Activated naive CD4-positive, alpha-beta T cell treated with anti-CD3 and anti-CD28 coated beads, Interleukin-2, amount 50 U/mL, for 24 hours (primary cell): ENCODE results near the gene ORC4.

Experiments used
- H3K27ac Mint-ChIP-seq: one replicate; pipeline ENCODE4 v1.8.0; 2021; ENCODE audit warnings: mild to moderate bottlenecking, mixed read lengths
- H3K27me3 Mint-ChIP-seq: one replicate; pipeline ENCODE4 v1.8.0; 2021; ENCODE audit warnings: mixed read lengths
- H3K36me3 Mint-ChIP-seq: one replicate; pipeline ENCODE4 v1.8.0; 2021; ENCODE audit warnings: mixed read lengths
- H3K4me1 Mint-ChIP-seq: one replicate; pipeline ENCODE4 v1.8.0; 2021; ENCODE audit warnings: mixed read lengths
- H3K4me3 Mint-ChIP-seq: one replicate; pipeline ENCODE4 v1.8.0; 2021; ENCODE audit warnings: mild to moderate bottlenecking, mixed read lengths
- H3K9me3 Mint-ChIP-seq: one replicate; pipeline ENCODE4 v1.8.0; 2021; ENCODE audit warnings: mixed read lengths

ORC4 gene

GRCh38 chr2:148020111-148021058 lies at the start of gene ORC4:
ORC4 (minus strand) TSS chr2:148020737; CDS start chr2:147975958, 44,779 bp downstream.
- Mint-ChIP-seq H3K27me3 (no peaks in the 10 kb centered on the region), H3K4me3 (peak within 1 kb of the TSS; percentile 99), H3K27ac (peak within 1 kb of the TSS; percentile 96), H3K36me3 (peaks cover 1% of the 10 kb centered on the region), H3K4me1 (peaks cover 63% of the 10 kb centered on the region), H3K9me3 (no peaks in the 10 kb centered on the region)

GRCh38 chr2:148067801-148068200 lies 47.3 kb upstream of the ORC4 start:
- Mint-ChIP-seq H3K36me3 (peaks cover 6% of the 10 kb centered on the region), H3K4me3 (no peak overlapping the region), H3K27ac (no peak overlapping the region), H3K9me3 (peaks cover 5% of the 10 kb centered on the region), H3K27me3 (no peaks in the 10 kb centered on the region), H3K4me1 (peaks cover 9% of the 10 kb centered on the region)

- Mint-ChIP-seq H3K27ac (no peak overlapping the region), H3K4me3 (no peak overlapping the region), H3K4me1 (peaks cover 9% of the 10 kb centered on the region), H3K27me3 (no peaks in the 10 kb centered on the region), H3K36me3 (peaks cover 6% of the 10 kb centered on the region), H3K9me3 (peaks cover 5% of the 10 kb centered on the region)
These were observed 45.4 kb upstream of the ORC4 start for GRCh38 chr2:148065936-148066335.

DNA sequence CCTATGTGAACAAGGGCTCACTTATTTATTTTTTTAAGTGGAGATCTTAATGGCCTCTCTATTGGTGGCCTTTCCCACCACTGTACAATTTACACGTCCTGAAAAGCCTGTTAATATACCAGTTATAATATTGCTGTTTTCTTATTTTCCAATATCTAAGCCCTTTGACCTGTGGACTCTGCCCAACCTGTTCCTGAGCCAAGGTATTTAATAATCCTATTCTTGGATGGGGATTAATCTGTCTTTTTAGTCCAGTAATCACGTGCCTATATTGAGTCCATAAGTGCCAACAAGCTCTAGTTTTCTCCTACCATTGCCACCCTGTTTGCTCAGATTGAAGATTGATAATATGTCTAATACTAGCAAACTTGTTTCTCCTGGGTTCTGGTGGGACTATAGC lies 43.1 kb upstream of the ORC4 start:
- no peak overlapping the region for H3K27ac Mint-ChIP-seq
- H3K4me1 Mint-ChIP-seq, result peaks cover 4% of the 10 kb centered on the region
- H3K27me3 Mint-ChIP-seq, result no peaks in the 10 kb centered on the region
- H3K9me3 Mint-ChIP-seq, result peaks cover 5% of the 10 kb centered on the region
- no peak overlapping the region for H3K4me3 Mint-ChIP-seq
- peaks cover 3% of the 10 kb centered on the region for H3K36me3 Mint-ChIP-seq

DNA sequence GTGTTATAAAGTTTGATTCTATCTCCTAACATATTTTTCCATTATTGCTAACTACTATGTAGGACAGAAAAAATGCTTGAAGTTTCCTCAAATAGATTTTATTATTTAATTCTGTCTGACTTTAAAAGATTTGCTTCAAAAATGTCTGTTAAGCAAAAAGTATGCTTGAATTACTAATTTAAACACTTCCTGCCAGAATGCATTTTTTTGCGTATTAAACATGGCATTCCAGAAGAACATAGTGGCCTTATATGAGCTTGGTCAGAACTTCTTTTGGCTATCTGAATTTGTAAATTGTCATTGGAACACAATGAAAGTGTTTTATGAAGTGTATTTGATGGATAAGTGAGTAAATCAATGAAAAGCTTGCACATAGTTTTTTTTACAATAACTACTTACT lies 38.1 kb upstream of the ORC4 start:
- Mint-ChIP-seq H3K4me1 (peaks cover 7% of the 10 kb centered on the region), H3K27ac (no peak overlapping the region), H3K36me3 (peaks cover 7% of the 10 kb centered on the region), H3K4me3 (no peak overlapping the region), H3K27me3 (no peaks in the 10 kb centered on the region), H3K9me3 (no peaks in the 10 kb centered on the region)

- no peaks in the 10 kb centered on the region for H3K27me3 Mint-ChIP-seq
- no peak overlapping the region for H3K27ac Mint-ChIP-seq
- peaks cover 5% of the 10 kb centered on the region for H3K9me3 Mint-ChIP-seq
- H3K36me3 Mint-ChIP-seq, result peaks cover 8% of the 10 kb centered on the region
- no peak overlapping the region for H3K4me3 Mint-ChIP-seq
- peaks cover 58% of the 10 kb centered on the region for H3K4me1 Mint-ChIP-seq
These were observed 32.1 kb upstream of the ORC4 start for GRCh38 chr2:148052687-148053086.

- H3K27me3 Mint-ChIP-seq, result no peaks in the 10 kb centered on the region
- H3K4me1 Mint-ChIP-seq, result peaks cover 74% of the 10 kb centered on the region
- peaks cover 5% of the 10 kb centered on the region for H3K9me3 Mint-ChIP-seq
- H3K4me3 Mint-ChIP-seq, result no peak overlapping the region
- H3K27ac Mint-ChIP-seq, result no peak overlapping the region
- H3K36me3 Mint-ChIP-seq, result peaks cover 4% of the 10 kb centered on the region
These were observed 28.7 kb upstream of the ORC4 start for GRCh38 chr2:148049284-148049683.

- Mint-ChIP-seq H3K36me3 (peaks cover 4% of the 10 kb centered on the region), H3K4me3 (no peak overlapping the region), H3K4me1 (peaks cover 74% of the 10 kb centered on the region)
These were observed 28.1 kb upstream of the ORC4 start for GRCh38 chr2:148048475-148049221.

DNA sequence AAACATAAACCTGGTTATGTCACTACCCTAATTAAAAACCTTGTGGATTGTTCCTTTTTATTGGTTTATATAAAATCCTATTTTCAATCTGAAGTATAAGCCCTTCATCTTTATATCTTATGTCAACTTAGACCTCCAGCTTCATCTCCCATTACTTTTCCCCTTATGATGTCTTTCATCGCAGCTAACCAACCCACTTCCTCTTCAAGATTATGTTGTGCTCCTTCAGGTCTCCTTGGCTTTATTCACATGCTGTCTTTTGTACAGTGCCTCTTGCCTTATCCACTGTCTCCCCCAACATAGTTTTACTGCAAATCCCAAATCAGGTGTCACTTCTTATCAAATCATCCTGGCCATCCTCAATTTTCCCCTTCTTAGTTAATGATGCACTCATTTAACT lies 26.3 kb upstream of the ORC4 start:
- no peaks in the 10 kb centered on the region for H3K9me3 Mint-ChIP-seq
- no peaks in the 10 kb centered on the region for H3K27me3 Mint-ChIP-seq
- H3K4me1 Mint-ChIP-seq, result peaks cover 60% of the 10 kb centered on the region
- no peak overlapping the region for H3K4me3 Mint-ChIP-seq
- H3K36me3 Mint-ChIP-seq, result peaks cover 1% of the 10 kb centered on the region
- no peak overlapping the region for H3K27ac Mint-ChIP-seq

More at GRCh38 chr2:148048475-148049221, 28.1 kb upstream of the ORC4 start:
- peaks cover 5% of the 10 kb centered on the region for H3K9me3 Mint-ChIP-seq
- no peak overlapping the region for H3K27ac Mint-ChIP-seq
- H3K27me3 Mint-ChIP-seq, result no peaks in the 10 kb centered on the region

- Mint-ChIP-seq H3K36me3 (peaks cover 5% of the 10 kb centered on the region), H3K4me3 (no peak overlapping the region), H3K27me3 (no peaks in the 10 kb centered on the region), H3K9me3 (no peaks in the 10 kb centered on the region), H3K4me1 (peaks cover 38% of the 10 kb centered on the region), H3K27ac (no peak overlapping the region)
These were observed 23.8 kb upstream of the ORC4 start for GRCh38 chr2:148044322-148044721.

- Mint-ChIP-seq H3K36me3 (peaks cover 5% of the 10 kb centered on the region), H3K27me3 (no peaks in the 10 kb centered on the region), H3K9me3 (no peaks in the 10 kb centered on the region), H3K27ac (no peak overlapping the region), H3K4me3 (no peak overlapping the region), H3K4me1 (peaks cover 26% of the 10 kb centered on the region)
These were observed 21.7 kb upstream of the ORC4 start for GRCh38 chr2:148042219-148042618.

GRCh38 chr2:148039783-148040182 lies 19.2 kb upstream of the ORC4 start:
- no peak overlapping the region for H3K27ac Mint-ChIP-seq
- peaks cover 22% of the 10 kb centered on the region for H3K4me1 Mint-ChIP-seq
- H3K9me3 Mint-ChIP-seq, result no peaks in the 10 kb centered on the region
- peaks cover 8% of the 10 kb centered on the region for H3K36me3 Mint-ChIP-seq
- H3K4me3 Mint-ChIP-seq, result no peak overlapping the region
- H3K27me3 Mint-ChIP-seq, result no peaks in the 10 kb centered on the region

DNA sequence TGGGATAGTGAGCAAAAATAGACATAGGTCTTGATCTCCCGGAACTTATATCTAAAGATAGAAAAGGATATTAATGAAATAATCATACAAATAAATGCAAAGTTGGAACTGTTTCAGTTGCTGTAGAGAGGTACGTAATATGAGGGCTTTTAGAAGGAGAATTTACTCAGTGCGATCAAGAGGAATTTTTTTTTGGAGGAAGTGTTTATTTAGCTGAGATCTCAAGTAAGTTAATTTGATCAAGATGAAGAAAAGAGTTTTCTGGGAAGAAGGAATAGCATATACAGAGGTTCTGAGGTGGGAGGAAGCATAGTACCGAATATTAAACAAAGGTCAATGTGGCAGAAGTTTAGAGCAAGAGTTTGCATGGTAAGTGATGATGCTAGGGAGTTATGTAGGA lies 11.7 kb upstream of the ORC4 start:
- no peak overlapping the region for H3K27ac Mint-ChIP-seq
- peaks cover 3% of the 10 kb centered on the region for H3K36me3 Mint-ChIP-seq
- peaks cover 30% of the 10 kb centered on the region for H3K4me1 Mint-ChIP-seq
- H3K27me3 Mint-ChIP-seq, result no peaks in the 10 kb centered on the region
- H3K9me3 Mint-ChIP-seq, result no peaks in the 10 kb centered on the region
- H3K4me3 Mint-ChIP-seq, result no peak overlapping the region

DNA sequence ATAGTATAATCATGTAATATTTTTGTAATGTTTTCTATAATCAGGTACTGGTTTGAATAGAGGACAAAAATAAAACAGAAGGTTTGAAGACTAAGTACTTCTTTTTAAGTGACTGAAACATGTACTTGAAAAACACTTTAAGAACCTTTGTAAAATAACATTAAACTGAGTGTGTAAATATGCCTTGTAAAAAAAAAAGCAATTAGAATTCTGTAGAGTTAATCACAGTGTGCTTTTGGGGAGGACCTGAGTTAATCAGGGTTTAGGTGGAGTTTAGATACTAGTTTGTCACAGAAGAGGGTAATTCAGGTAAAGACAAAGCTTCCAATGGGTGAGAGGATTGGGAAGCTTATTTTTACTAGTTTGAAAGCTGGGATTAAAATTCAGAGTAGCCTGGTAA lies 10.6 kb upstream of the ORC4 start:
- Mint-ChIP-seq H3K4me1 (peaks cover 33% of the 10 kb centered on the region), H3K27ac (no peak overlapping the region), H3K9me3 (no peaks in the 10 kb centered on the region), H3K4me3 (no peak overlapping the region), H3K36me3 (peaks cover 3% of the 10 kb centered on the region), H3K27me3 (no peaks in the 10 kb centered on the region)

- Mint-ChIP-seq H3K4me1 (peaks cover 42% of the 10 kb centered on the region), H3K9me3 (no peaks in the 10 kb centered on the region), H3K4me3 (no peak overlapping the region), H3K27ac (no peak overlapping the region), H3K27me3 (no peaks in the 10 kb centered on the region), H3K36me3 (no peaks in the 10 kb centered on the region)
These were observed 8.2 kb upstream of the ORC4 start for GRCh38 chr2:148028781-148029180.

GRCh38 chr2:148027822-148028221 lies 7.3 kb upstream of the ORC4 start:
- Mint-ChIP-seq H3K27ac (no peak overlapping the region), H3K4me3 (no peak overlapping the region), H3K36me3 (no peaks in the 10 kb centered on the region), H3K9me3 (no peaks in the 10 kb centered on the region), H3K4me1 (peaks cover 50% of the 10 kb centered on the region), H3K27me3 (no peaks in the 10 kb centered on the region)
